Epithelial cell of esophagus (primary cell): ENCODE data around the gene SLC17A7.

Source experiments
- DNase-seq: peaks from one replicate; pipeline ENCODE4 v3.0.0; 2010; ENCODE audit warnings: low read depth
- H3K4me3 ChIP-seq: 2 replicates; pipeline ENCODE4 v1.5.1; 2011; ENCODE audit warnings: mild to moderate bottlenecking, low read length, control low read depth
- TF ChIP-seq, protein P1 (sequence below): IDR thresholded peaks from 2 replicates; pipeline ENCODE4 v1.5.1; 2011; ENCODE audit warnings: low read depth, mild to moderate bottlenecking, low read length, control low read depth, inconsistent platforms; ENCODE audit not compliant: insufficient read depth; ENCODE audit errors: missing control alignments

SLC17A7 gene

DNA sequence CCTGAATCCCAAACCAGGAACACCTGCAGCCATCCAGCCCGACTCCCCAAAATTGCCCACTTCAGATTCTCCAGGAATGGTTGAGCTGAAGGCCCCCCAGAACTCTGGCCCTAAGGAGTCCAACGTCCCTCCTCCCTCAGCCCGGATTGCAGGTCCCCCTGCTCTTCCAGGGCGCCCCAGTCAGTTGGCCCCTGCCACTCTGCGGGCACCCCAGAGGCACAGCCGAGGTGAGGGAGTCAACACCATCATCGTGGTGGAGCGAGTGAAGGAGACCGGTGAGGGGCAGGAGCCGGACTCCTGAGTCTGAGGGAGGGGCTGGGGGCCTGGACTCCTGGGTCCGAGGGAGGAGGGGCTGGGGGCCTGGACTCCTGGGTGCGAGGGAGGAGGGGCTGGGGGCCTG, 14.0 kb downstream of the SLC17A7 start:
- H3K4me3 ChIP-seq: no peak overlapping the region
- TF ChIP-seq, protein P1, sequence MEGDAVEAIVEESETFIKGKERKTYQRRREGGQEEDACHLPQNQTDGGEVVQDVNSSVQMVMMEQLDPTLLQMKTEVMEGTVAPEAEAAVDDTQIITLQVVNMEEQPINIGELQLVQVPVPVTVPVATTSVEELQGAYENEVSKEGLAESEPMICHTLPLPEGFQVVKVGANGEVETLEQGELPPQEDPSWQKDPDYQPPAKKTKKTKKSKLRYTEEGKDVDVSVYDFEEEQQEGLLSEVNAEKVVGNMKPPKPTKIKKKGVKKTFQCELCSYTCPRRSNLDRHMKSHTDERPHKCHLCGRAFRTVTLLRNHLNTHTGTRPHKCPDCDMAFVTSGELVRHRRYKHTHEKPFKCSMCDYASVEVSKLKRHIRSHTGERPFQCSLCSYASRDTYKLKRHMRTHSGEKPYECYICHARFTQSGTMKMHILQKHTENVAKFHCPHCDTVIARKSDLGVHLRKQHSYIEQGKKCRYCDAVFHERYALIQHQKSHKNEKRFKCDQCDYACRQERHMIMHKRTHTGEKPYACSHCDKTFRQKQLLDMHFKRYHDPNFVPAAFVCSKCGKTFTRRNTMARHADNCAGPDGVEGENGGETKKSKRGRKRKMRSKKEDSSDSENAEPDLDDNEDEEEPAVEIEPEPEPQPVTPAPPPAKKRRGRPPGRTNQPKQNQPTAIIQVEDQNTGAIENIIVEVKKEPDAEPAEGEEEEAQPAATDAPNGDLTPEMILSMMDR: no peak
- no peak for DNase-seq

DNA sequence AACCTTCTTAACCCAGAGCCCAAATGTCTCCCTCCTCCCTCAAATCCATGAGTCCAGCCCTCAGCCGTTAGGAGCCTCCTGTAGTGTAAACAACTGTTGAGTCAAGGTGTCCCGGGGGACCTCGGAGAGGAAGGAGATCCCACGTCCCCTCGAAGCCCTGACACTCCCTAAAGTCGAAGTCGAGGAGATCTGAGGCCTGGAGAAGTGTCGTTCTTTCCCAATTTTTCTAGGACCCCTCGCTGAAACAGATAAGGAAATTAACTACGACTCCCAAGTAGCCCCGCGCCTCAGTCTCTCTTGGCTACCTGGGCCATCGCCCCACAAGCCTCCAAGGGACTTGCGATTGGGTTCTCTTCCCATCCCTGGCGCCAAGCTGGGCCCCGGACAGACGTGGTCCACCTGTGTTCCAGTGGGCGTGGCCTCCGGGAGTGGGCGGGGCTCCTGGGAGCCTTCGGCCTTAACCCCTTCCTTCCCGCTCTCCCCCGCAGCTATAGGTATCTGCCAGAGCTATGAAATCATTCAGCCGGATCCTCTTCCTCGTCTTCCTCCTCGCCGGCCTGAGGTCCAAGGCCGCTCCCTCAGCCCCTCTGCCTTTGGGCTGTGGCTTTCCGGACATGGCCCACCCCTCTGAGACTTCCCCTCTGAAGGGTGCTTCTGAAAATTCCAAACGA, 15.3 kb downstream of the SLC17A7 start:
- H3K4me3 ChIP-seq: no peak overlapping the region
- DNase-seq: no peak
- TF ChIP-seq, protein P1: no peak

DNA sequence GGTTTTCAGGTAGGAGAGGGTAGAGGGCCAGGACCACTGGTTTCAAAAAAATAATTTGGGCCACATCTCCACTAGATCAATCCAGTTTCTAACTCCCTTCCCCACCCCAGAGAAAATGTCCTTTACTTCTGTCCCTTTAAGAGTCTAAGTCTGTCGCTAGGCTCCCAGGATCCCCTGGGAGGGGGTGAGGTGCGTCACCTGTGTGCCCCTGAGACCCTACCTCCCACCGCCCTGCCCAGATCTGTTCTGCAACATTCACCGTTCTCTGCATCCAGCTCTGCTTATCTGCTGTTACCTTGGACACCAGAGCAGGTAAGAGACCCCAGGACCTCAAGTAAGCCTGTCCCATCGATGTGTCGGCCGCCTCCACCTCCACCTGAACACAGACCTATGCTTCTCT, 16.1 kb downstream of the SLC17A7 start, which contains the start of gene GFY:
Gene GFY (plus strand): TSS at position 211 of the 400 bp plus-strand sequence. CDS start 1,043 bp downstream, outside the sequence.
- TF ChIP-seq, protein P1: no peak
- DNase-seq: no peak
- H3K4me3 ChIP-seq: no peak within 1 kb of the TSS

DNA sequence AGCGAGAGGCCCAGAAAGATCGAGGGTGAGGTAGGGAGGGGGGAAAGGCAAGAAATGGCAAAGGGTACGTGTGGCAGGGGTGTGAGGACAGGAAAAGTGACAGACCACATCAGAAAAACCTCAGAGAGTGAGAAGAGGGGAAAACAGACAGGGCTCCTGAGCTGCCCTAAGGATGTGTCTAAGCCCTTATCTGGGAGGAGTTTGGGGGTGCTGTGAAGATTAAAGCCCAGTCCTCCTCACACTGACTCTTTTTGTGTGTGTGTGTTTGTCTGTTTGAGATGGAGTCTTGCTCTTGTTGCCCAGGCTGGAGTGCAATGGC, 17.4 kb downstream of the SLC17A7 start:
- TF ChIP-seq, protein P1: no peak
- H3K4me3 ChIP-seq: no peak overlapping the region
- no peak for DNase-seq

DNA sequence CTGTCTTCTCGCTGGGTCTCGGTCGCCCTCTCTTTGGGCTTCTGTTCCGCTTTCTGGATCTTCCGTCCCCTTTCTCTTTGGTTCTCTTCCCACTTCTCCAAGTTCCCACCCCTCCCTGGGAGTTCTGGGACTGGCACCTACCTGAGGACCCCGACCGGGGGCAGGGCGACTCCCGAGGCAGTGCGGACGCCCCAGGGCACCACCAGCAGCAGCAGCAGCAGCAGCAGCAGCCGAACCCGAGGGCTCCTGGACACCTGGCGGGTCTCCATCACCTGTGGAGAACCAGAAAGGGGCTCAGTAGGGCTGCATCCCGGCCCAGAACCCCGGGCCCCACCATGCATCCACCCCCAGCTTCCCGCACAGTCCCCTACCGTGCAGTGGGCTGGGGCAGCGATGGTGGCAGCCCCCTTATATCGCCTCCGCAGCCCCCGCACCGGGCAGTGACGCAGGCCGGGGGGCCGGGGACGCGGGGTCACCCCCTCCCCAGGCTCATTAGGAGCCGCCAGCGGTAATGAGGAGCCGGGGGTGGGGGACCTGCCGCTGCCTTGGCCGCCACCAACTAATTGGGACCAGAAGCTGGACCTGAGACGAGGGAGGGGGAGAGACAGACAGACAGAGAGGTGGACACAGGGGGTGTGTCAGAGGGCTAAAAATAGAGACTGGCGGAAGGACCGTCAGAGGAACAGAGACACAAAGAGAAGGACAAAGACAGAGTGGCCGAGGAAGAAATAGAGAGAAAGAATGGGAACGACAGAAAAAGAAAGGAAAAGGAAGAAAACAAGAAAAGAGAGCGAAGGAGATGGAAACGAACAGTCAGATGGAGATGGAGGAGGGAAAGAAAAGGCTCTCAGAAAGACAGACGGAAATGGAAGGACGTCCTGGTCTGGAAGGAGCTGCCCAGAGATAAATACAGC, 18.0 kb downstream of the SLC17A7 start, which contains the start of gene PTH2:
Gene PTH2 (minus strand): TSS at position 371 of the 914 bp plus-strand sequence. CDS start 102 bp downstream, at position 269.
- no peak for DNase-seq
- H3K4me3 ChIP-seq: no peak within 1 kb of the TSS
- TF ChIP-seq, protein P1: no peak

DNA sequence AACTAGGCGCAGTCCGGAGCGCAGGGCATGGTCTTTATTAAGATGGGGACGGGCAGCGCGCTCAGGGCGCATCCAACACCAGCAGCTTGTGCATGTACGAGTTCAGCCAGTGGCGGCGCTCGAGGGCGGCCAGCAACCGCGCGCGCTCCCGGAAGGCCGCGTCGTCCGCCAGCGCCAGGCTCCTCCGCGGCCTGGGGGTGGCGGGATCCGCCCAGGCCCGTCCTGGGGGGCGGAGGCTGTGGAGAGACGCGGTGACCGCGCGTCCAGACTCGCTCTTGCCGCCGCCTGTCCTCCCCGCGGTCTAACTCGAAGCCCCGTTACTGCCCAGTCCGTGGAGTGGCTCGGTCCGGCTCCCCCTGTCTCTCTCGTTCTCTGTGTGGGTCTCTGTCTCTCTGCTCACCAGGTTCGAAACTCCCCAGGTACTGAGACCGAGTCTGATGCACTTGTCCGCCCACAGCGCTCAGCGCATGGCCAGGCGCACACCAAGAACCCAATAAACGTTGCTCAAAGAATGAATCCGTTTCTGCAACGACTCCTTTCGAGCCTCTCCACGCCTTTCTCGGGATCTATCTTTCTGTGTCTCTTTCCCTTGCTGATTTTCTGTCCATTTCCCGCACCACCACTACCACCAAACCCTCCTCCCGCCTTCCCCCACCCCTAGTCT, 18.8 kb downstream of the SLC17A7 start:
- H3K4me3 ChIP-seq: no peak overlapping the region
- DNase-seq: peak; percentile 57
- TF ChIP-seq, protein P1: no peak
